Fibroblast of mammary gland (primary cell): ENCODE data around the gene TRAPPC2.
"Not testable (repeated sequence)": the region's sequence is repeated elsewhere in the genome, so short reads cannot be mapped to it uniquely, and the experiment has no call there.

ENCODE experiments used
- DNase-seq: peaks from one replicate; pipeline ENCODE4 v3.0.0-alpha.2; 2010; ENCODE audit warnings: low read depth
- H3K4me3 ChIP-seq: 2 replicates; pipeline ENCODE4 v1.5.1; 2011; ENCODE audit warnings: low read depth, mild to moderate bottlenecking, low read length, moderate library complexity; ENCODE audit not compliant: control insufficient read depth
- CTCF ChIP-seq: conservative IDR thresholded peaks from 2 replicates; pipeline ENCODE4 v1.5.1; 2011; ENCODE audit warnings: low read depth, low read length, inconsistent platforms; ENCODE audit not compliant: control insufficient read depth, insufficient read depth

Gene TRAPPC2

GRCh38 chrX:13688958-13689740 lies 45.3 kb downstream of the TRAPPC2 start, which contains the start of gene RAB9A:
Gene RAB9A (plus strand): TSS chrX:13689128. CDS start chrX:13708747, 19,619 bp downstream.
- DNase-seq: peak; percentile 61
- peak within 1 kb of the TSS; percentile 74 for H3K4me3 ChIP-seq
- no peak for TF ChIP-seq CTCF

GRCh38 chrX:13688384-13688957 lies 45.9 kb downstream of the TRAPPC2 start:
- peak overlapping the region; percentile 74 for H3K4me3 ChIP-seq
- TF ChIP-seq CTCF: no peak
- no peak for DNase-seq

GRCh38 chrX:13687203-13687602 lies 47.2 kb downstream of the TRAPPC2 start:
- no peak overlapping the region for H3K4me3 ChIP-seq
- TF ChIP-seq CTCF: no peak
- no peak for DNase-seq

- TF ChIP-seq CTCF: no peak
- peak; percentile 42 for DNase-seq
- H3K4me3 ChIP-seq: no peak overlapping the region
Observed at GRCh38 chrX:13685126-13685763, 49.2 kb downstream of the TRAPPC2 start.

- no peak overlapping the region for H3K4me3 ChIP-seq
- TF ChIP-seq CTCF: no peak
- no peak for DNase-seq
Observed at GRCh38 chrX:13684361-13684760, 50.1 kb downstream of the TRAPPC2 start.

- no peak for DNase-seq
- no peak overlapping the region for H3K4me3 ChIP-seq
- no peak for TF ChIP-seq CTCF
Observed at GRCh38 chrX:13681595-13681994, 52.8 kb downstream of the TRAPPC2 start.

GRCh38 chrX:13679700-13680099 lies 54.7 kb downstream of the TRAPPC2 start:
- not testable (repeated sequence) for DNase-seq, H3K4me3 ChIP-seq
